Measurements from ENCODE around the gene MYPN.
"Not testable (repeated sequence)": the region's sequence is repeated elsewhere in the genome, so short reads cannot be mapped to it uniquely, and the experiment has no call there.

MYPN gene

DNA sequence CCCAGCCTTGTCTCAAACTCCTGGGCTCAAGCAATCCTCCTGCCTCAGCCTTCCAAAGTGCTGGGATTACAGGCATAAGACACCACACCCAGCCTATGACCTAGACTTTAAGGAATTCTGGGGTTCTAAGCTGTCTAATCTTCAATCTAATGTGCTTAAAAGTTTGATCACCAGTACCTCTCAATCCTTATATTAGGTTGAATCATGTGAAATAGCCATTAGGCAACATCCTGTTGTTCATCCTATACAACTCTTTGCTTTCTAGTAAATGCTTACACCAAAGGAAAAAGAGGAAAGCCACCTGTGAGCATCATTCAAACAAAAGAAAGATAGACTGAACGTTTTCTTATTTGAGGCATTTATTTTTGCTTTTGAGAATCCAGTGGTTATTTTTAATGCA is 66.7 kb downstream of the MYPN start:
- DNase-seq: no peak

DNA sequence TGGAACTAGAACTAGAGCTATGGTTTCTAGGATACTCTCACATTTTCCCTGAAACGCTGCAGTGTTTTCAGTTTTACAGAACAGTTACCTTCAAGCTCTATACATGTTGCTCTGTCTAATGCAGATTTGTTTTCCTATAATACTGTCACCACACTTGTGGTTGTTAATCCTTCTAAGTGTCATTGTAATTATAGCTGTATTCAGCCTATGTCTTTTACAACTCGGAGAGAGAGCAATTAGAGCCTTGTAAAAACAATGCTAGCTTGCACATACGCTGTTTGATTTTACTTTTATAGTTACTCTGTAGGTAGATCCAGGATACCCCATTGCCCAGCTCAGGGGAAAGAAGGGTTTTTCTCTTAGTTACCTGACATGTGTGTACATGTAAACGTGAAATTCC is 67.5 kb downstream of the MYPN start:
- DNase-seq: no peak

DNA sequence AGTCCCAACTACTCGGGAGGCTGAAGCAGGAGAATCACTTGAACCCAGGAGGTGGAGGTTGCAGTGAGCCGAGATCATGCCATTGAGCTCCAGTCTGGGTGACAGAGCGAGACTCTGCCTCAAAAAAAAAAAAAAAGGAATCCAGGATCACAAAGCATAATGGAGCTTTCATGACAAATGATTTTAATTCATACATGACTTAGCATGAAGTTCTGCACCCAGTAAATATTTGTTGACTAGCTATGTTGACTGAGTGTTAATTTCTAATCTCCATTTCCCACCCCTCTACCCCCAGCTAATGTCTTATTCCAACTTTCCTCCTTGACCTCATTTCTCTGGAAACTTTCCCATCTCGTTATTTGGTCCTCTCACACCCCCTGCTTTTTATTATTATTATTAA is 69.3 kb downstream of the MYPN start:
- DNase-seq: no peak

GRCh38 chr10:68179016-68179415 is 69.7 kb downstream of the MYPN start:
- DNase-seq: no peak

DNA sequence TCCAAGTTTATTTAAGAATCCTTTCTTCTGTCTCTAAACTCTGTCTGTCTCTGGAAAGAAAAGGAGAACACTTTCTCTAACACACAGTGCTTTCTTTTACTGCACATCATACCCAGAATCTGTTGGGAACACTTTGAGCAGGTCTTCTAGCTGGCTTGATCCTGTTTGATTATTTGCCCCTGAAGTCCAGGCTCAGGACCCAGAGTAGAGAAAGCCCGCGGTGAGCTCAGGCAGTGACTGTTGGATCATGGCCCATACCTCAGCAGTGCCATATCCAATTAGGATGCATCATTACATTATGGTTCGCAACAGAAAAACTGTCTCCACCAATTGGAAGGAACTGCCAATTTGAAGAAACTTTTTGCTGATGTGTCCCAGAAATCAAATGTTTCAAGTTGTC is 71.2 kb downstream of the MYPN start:
- DNase-seq: no peak

DNA sequence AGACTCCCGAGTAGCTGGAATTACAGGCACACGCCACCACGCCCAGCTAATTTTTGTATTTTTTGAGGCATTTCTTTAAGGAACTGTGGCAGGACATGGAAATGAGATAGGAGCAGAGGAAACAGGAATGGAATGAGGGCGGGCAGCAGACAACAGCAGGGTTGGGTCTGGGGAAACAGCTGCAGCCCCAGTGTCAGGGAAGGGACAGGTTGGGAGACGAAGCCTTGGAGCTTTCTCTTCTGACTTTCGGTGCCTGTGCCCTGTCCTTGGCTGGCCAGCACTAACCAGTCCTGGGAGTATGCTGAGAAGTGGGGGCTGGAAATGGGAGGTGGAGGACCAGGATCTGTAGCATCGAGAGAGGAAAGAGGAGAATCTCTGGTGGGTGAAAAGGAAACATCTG is 75.3 kb downstream of the MYPN start:
- no peak for DNase-seq

GRCh38 chr10:68185085-68185484 is 75.8 kb downstream of the MYPN start:
- no peak for DNase-seq

DNA sequence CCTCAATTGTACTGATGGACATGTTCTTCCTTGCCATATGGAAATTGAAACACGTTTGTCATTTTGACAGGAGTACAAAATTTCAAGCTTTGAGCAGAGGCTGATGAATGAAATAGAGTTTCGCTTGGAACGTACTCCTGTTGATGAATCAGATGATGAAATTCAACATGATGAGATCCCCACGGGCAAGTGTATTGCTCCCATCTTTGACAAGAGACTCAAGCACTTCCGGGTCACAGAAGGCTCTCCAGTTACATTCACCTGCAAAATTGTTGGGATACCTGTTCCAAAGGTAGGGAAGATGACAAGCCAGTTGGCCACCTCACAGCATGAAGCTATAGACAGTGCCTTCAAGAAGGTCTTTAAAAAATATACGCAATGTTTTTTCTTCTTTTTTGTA is 79.5 kb downstream of the MYPN start:
- no peak for DNase-seq

DNA sequence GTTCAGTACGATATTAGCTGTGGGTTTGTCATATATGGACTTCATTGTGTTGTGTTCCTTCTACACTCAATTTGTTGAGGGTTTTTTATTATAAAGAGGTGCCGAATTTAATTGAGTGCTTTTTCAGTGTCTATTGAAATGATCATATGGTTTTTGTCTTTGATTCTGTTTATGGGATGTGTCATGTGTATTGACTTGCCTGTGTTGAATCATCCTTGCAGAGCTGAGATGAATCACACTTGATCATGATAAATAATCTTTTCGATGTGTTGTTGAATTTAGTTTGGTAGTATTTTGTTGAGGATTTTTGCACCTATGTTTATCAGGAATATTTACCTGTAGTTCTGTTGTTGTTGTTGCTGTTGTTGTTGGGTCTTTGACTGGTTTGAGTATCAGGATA is 82.8 kb downstream of the MYPN start:
- no peak for DNase-seq

DNA sequence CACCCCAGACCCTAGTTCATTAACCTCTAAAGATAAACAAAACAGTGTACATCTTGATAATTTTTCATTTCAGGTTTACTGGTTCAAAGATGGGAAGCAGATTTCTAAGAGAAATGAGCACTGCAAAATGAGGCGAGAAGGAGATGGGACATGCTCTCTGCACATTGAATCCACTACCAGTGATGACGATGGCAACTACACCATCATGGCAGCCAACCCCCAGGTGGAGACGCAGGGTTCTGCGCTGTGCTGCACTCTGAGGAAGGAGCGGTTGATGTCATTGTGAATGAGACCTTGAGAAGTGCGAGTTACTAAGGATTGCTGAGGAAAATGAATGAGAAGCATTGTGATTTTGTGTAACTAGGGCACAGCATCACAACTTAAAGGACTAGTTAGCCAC is 85.0 kb downstream of the MYPN start:
- DNase-seq: no peak

GRCh38 chr10:68195776-68196175 is 86.5 kb downstream of the MYPN start:
- DNase-seq: not testable (repeated sequence)

DNA sequence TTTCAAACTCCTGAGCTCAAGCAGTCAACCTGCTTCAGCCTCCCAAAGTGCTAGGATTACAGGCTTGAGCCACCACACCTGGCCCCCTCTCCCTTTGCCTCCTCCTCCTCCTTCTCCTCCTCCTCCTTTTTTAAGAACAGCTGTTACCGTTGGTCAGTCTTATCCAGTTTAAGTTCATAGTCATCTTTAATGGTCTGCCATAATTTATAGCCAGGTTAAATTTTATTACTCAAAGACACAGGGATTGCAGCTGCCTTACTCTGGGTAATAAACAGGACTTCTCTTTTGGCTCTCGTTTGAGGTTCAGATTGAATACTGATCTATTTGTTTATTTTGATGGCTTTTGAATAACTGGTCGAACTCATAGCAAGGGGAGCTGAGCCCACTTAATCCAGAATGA is 87.4 kb downstream of the MYPN start:
- no peak for DNase-seq

DNA sequence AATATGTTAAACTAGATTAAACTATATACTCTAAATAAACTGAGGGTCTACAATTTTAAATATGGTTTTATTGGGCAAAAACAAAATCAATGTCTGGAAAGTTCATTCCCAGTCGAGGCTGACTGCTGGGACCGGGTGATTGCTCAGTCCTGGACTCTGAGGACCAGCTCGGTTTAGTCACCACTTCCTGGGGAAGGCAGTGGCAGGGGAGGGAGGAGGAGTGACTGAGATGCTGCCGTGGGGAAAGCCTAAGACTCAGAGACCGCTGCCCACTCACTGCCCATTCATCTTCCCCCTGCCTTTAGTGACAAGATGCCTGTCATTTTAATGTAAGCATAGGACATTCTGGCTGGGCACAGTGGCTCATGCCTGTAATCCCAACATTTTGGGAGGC is 93.7 kb downstream of the MYPN start:
- no peak for DNase-seq

- DNase-seq: no peak
These were observed 99.2 kb downstream of the MYPN start for GRCh38 chr10:68208424-68209042.

- DNase-seq: no peak
These were observed 102.4 kb downstream of the MYPN start for GRCh38 chr10:68211669-68212068.

- no peak for DNase-seq
These were observed 103.5 kb downstream of the MYPN start for GRCh38 chr10:68212721-68213352.

DNA sequence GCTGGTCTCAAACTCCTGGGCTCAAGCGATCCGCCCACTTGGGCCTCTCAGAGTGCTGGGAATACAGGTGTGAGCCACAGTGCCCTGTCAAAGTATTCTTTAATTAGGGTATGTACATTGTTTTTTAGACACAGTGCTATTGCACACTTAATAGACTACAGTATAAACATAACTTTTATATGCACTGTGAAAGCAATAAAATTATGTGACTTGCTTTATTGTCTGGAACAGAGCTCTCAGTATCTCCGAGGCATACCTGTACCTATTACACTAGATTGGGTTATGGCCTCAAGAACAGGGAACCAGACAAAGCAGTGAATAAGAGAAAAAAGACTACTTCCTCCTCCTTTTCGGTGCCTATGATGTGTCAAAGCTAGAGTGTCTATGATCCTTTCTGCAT is 109.5 kb downstream of the MYPN start:
- DNase-seq: no peak

DNA sequence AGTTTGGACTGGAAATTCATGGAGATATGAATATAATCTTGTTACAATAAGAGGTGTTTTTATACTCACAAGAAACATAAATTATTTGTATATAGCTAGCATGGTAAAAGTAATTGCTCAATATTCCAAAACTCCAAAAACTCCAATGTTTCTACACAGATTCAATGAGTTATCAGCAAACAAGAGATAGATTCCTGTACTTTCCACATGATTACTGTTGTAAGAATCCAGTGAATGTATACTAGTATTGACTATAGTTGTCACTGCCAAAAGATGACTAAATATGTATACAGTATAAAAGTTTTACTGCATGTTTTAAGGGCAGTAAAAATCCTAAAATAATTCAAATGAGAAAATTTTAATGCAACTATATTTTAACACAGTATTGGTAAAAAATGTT is 111.9 kb downstream of the MYPN start:
- DNase-seq: no peak

DNA sequence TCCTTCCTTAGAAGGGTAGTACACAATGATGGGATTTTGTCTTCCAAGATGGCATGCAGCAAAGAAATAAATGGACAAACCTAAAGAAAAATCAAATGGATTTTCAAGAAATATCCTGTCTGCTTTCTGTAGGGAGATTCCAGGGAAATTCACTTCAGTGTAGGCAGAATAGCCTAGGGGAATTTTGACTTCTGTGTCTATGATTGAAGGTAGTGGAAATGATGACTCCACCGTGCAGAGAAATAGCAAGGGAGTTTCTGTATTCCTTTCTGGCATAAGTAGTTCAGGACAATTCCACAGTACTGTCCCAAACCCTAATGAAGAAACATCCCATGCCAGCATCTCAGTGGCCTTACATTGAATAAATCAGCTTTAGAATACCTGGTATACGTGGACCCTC is 113.1 kb downstream of the MYPN start:
- no peak for DNase-seq

GRCh38 chr10:68223535-68224165 is 114.4 kb downstream of the MYPN start:
- DNase-seq: no peak

GRCh38 chr10:68224810-68225209 is 115.5 kb downstream of the MYPN start:
- DNase-seq: no peak

- DNase-seq: no peak
These were observed 121.0 kb downstream of the MYPN start for GRCh38 chr10:68230268-68230667.

DNA sequence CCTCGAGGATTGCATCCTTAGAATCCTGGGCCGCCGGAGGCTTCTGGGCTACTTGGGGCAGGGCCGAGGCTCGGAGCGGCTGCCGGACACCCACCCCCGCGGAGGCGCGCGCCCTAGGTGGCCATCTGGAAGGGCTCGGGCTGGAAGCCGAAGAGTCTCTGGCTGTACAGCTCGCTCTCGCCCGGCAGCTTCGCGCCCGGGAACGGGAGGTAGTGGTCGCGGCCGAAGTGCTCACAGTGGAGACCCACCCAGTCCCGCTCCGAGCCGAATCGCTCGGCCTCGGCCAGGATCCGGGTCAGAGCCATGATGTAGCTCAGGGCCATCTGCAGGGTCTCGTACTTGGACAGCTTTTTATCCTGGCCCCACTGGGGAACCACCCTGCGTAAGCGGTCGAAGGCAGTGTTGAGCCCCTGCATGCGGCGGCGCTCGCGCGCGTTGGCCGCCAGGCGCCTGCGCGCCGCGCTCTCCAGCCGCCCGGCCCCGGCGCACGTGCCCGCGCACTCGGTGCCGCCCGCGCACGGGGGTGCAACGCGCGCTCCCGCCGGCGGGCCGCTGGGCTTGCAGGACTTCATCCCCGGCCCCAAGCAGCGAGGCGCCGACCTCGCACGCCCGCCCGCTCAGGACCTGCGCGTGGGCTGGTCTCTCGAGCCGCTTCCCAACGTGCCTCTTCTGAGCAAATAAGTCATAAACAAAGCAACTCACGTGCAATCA is 122.0 kb downstream of the MYPN start:
- no peak for DNase-seq

- no peak for DNase-seq
These were observed 122.5 kb downstream of the MYPN start, which contains the start of gene ATOH7 for GRCh38 chr10:68231817-68232251. ATOH7 (minus strand) TSS chr10:68232113; CDS start chr10:68231677, 436 bp downstream.
